ENCODE measurements around the gene LHX5.

- TF ChIP-seq EP300 (IDR thresholded peaks at IDR 0.05) = no peak
- TF ChIP-seq POLR2A (IDR thresholded peaks at IDR 0.05) = no peak
These were observed 48.0 kb upstream of the LHX5 start for GRCh38 chr12:113519464-113520307.

Measured in ovary (tissue), 1 donor.